MM.1S (cell line): ENCODE data around the gene PRKCB.

Experiments
- DNase-seq: peaks from one replicate; pipeline ENCODE4 v3.0.0-alpha.2; 2015
- H2AFZ ChIP-seq: fragments of 300-600 bp; sonication (generic); 2 replicates; pipeline ENCODE4 v1.6.0; 2016; ENCODE audit warnings: antibody characterized with exemption, low read length
- H3F3A ChIP-seq: fragments of 300-600 bp; sonication (generic); 2 replicates; pipeline ENCODE4 v1.6.1; 2016; ENCODE audit warnings: mild to moderate bottlenecking, antibody characterized with exemption, low read length, moderate library complexity, mixed read lengths; ENCODE audit not compliant: insufficient read depth
- H3K27ac ChIP-seq: fragments of 300-600 bp; sonication (generic); 2 replicates; pipeline ENCODE4 v1.5.1; 2016; ENCODE audit warnings: mild to moderate bottlenecking, low read length
- H3K27me3 ChIP-seq: fragments of 300-600 bp; sonication (generic); replicated peaks from 2 replicates; pipeline ENCODE4 v1.6.0; 2016; ENCODE audit warnings: low read length; ENCODE audit not compliant: insufficient read depth
- H3K36me3 ChIP-seq: fragments of 300-600 bp; sonication (generic); replicated peaks from 2 replicates; pipeline ENCODE4 v1.6.1; 2016; ENCODE audit warnings: mild to moderate bottlenecking, low read length, mixed read lengths; ENCODE audit not compliant: insufficient read depth
- H3K4me1 ChIP-seq: fragments of 300-600 bp; sonication (generic); 2 replicates; pipeline ENCODE4 v1.6.1; 2016; ENCODE audit warnings: low read length, mixed read lengths
- H3K4me2 ChIP-seq: fragments of 300-600 bp; sonication (generic); 2 replicates; pipeline ENCODE4 v1.6.0; 2016; ENCODE audit warnings: low read depth, low read length
- H3K4me3 ChIP-seq: fragments of 300-600 bp; sonication (generic); 2 replicates; pipeline ENCODE4 v1.5.1; 2016; ENCODE audit warnings: low read length, mixed read lengths
- H3K79me2 ChIP-seq: fragments of 300-600 bp; sonication (generic); 2 replicates; pipeline ENCODE4 v1.6.1; 2016; ENCODE audit warnings: mixed run types, low read length, mixed read lengths
- H3K9ac ChIP-seq: fragments of 300-600 bp; sonication (generic); 2 replicates; pipeline ENCODE4 v1.6.1; 2016; ENCODE audit warnings: low read length, mixed read lengths
- H3K9me2 ChIP-seq: fragments of 300-600 bp; sonication (generic); replicated peaks from 2 replicates; pipeline ENCODE4 v1.6.1; 2016; ENCODE audit warnings: mild to moderate bottlenecking, low read length, mixed read lengths; ENCODE audit not compliant: insufficient read depth
- H3K9me3 ChIP-seq: fragments of 300-600 bp; sonication (generic); replicated peaks from 2 replicates; pipeline ENCODE4 v1.6.1; 2016; ENCODE audit warnings: mild to moderate bottlenecking, low read length, mixed read lengths; ENCODE audit not compliant: insufficient read depth
- H4K20me1 ChIP-seq: fragments of 300-600 bp; sonication (generic); 2 replicates; pipeline ENCODE4 v1.6.1; 2016; ENCODE audit warnings: mild to moderate bottlenecking, low read length, moderate library complexity, mixed read lengths; ENCODE audit not compliant: insufficient read depth
- EZH2 ChIP-seq: fragments of 300-600 bp; sonication (generic); optimal IDR thresholded peaks from 2 replicates; pipeline ENCODE3; 2017; ENCODE audit warnings: low read depth, mild to moderate bottlenecking, antibody characterized with exemption, low read length, mixed read lengths
- EZH2phosphoT487 ChIP-seq: fragments of 300-600 bp; sonication (generic); IDR thresholded peaks from 2 replicates; pipeline ENCODE4 v1.6.1; 2018; ENCODE audit warnings: antibody characterized with exemption, low read length
- TF ChIP-seq, protein P1 (sequence below): fragments of 300-600 bp; sonication (generic); IDR thresholded peaks from 2 replicates; pipeline ENCODE4 v1.5.1; 2016; ENCODE audit warnings: antibody characterized with exemption, low read length, mixed read lengths

Gene PRKCB

GRCh38 chr16:23953476-23953875, 117.7 kb downstream of the PRKCB start:
- no peak overlapping the region for H3K9ac ChIP-seq
- no peaks in the 10 kb centered on the region for H4K20me1 ChIP-seq
- H2AFZ ChIP-seq = no peak overlapping the region
- H3K4me1 ChIP-seq = no peaks in the 10 kb centered on the region
- TF ChIP-seq, protein P1, sequence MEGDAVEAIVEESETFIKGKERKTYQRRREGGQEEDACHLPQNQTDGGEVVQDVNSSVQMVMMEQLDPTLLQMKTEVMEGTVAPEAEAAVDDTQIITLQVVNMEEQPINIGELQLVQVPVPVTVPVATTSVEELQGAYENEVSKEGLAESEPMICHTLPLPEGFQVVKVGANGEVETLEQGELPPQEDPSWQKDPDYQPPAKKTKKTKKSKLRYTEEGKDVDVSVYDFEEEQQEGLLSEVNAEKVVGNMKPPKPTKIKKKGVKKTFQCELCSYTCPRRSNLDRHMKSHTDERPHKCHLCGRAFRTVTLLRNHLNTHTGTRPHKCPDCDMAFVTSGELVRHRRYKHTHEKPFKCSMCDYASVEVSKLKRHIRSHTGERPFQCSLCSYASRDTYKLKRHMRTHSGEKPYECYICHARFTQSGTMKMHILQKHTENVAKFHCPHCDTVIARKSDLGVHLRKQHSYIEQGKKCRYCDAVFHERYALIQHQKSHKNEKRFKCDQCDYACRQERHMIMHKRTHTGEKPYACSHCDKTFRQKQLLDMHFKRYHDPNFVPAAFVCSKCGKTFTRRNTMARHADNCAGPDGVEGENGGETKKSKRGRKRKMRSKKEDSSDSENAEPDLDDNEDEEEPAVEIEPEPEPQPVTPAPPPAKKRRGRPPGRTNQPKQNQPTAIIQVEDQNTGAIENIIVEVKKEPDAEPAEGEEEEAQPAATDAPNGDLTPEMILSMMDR = no peak
- TF ChIP-seq EZH2phosphoT487 (no peak), EZH2 (no peak)
- no peaks in the 10 kb centered on the region for H3K9me2 ChIP-seq
- no peak overlapping the region for H3K4me2 ChIP-seq
- H3K79me2 ChIP-seq = no peaks in the 10 kb centered on the region
- H3K4me3 ChIP-seq = no peak overlapping the region
- H3K9me3 ChIP-seq = no peaks in the 10 kb centered on the region
- H3K27me3 ChIP-seq = no peaks in the 10 kb centered on the region
- H3F3A ChIP-seq = no peaks in the 10 kb centered on the region
- no peaks in the 10 kb centered on the region for H3K36me3 ChIP-seq
- no peak overlapping the region for H3K27ac ChIP-seq
- no peak for DNase-seq

- H3K79me2 ChIP-seq = no peaks in the 10 kb centered on the region
- H3K4me3 ChIP-seq = no peak overlapping the region
- no peaks in the 10 kb centered on the region for H3K4me1 ChIP-seq
- H3K4me2 ChIP-seq = no peak overlapping the region
- TF ChIP-seq EZH2 = no peak
- TF ChIP-seq, protein P1 = no peak
- TF ChIP-seq EZH2phosphoT487 = no peak
- no peaks in the 10 kb centered on the region for H3K9me3 ChIP-seq
- H3K9ac ChIP-seq = no peak overlapping the region
- no peak overlapping the region for H2AFZ ChIP-seq
- no peaks in the 10 kb centered on the region for H3F3A ChIP-seq
- no peak overlapping the region for H3K27ac ChIP-seq
- no peaks in the 10 kb centered on the region for H3K9me2 ChIP-seq
- no peak for DNase-seq
- H3K27me3 ChIP-seq = no peaks in the 10 kb centered on the region
- H4K20me1 ChIP-seq = no peaks in the 10 kb centered on the region
- no peaks in the 10 kb centered on the region for H3K36me3 ChIP-seq
Observed at GRCh38 chr16:23955088-23955487, 119.3 kb downstream of the PRKCB start.

DNA sequence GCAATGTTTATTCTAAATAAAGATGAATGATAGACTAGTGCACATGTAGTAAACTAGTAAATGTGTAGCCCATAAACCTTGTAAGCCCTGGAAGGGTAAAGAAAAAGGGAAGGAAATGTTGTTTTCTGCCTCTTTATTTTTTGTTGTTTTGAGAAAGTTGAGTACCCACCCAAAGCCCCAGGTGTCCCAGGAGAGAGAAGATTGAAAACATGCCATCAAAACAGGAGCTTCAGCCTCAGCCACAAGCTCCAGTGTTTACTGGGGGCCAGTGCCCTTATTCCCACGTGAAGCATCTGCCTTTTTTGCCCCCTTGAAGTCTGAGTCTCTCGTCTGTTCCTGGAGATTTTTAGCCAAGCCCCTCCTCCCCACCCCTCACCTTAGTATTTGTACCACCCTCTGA, 121.5 kb downstream of the PRKCB start:
- H3K27me3 ChIP-seq = no peaks in the 10 kb centered on the region
- no peak overlapping the region for H3K27ac ChIP-seq
- no peak overlapping the region for H2AFZ ChIP-seq
- no peaks in the 10 kb centered on the region for H3K4me1 ChIP-seq
- no peak overlapping the region for H3K4me3 ChIP-seq
- no peak overlapping the region for H3K9ac ChIP-seq
- H3K9me3 ChIP-seq = no peaks in the 10 kb centered on the region
- no peaks in the 10 kb centered on the region for H3K9me2 ChIP-seq
- TF ChIP-seq EZH2 = no peak
- TF ChIP-seq EZH2phosphoT487 = no peak
- TF ChIP-seq, protein P1 = no peak
- H3K4me2 ChIP-seq = no peak overlapping the region
- no peaks in the 10 kb centered on the region for H3K79me2 ChIP-seq
- no peak for DNase-seq
- H4K20me1 ChIP-seq = no peaks in the 10 kb centered on the region
- H3F3A ChIP-seq = no peaks in the 10 kb centered on the region
- H3K36me3 ChIP-seq = no peaks in the 10 kb centered on the region
